Neuronal stem cell (in vitro differentiated cells): ENCODE results near the gene ARGFX.
"Not testable (repeated sequence)": the region's sequence is repeated elsewhere in the genome, so short reads cannot be mapped to it uniquely, and the experiment has no call there.

Experiments
- DNase-seq: peaks from one replicate; pipeline ENCODE4 v3.0.0-alpha.2; 2013; ENCODE audit warnings: low spot score
- H2AFZ ChIP-seq: one replicate; pipeline ENCODE4 v1.6.1; 2013; ENCODE audit warnings: mild to moderate bottlenecking, low read length, inconsistent platforms
- H2AK5ac ChIP-seq: 2 replicates; pipeline ENCODE4 v1.6.1; 2013; ENCODE audit warnings: low read depth, mild to moderate bottlenecking, inconsistent platforms, low read length, moderate library complexity, mixed read lengths
- H2BK120ac ChIP-seq: 2 replicates; pipeline ENCODE4 v1.6.1; 2013; ENCODE audit warnings: low read depth, mild to moderate bottlenecking, inconsistent platforms, low read length, moderate library complexity, mixed read lengths
- H2BK12ac ChIP-seq: one replicate; pipeline ENCODE4 v1.6.1; 2013; ENCODE audit warnings: low read length, inconsistent platforms
- H2BK15ac ChIP-seq: 2 replicates; pipeline ENCODE4 v1.6.1; 2013; ENCODE audit warnings: mild to moderate bottlenecking, low read length, inconsistent platforms, mixed read lengths
- H2BK5ac ChIP-seq: one replicate; pipeline ENCODE4 v1.6.1; 2013; ENCODE audit warnings: inconsistent platforms, mild to moderate bottlenecking, low read length, moderate library complexity
- H3K14ac ChIP-seq: one replicate; pipeline ENCODE4 v1.6.1; 2013; ENCODE audit warnings: low read length, inconsistent platforms
- H3K18ac ChIP-seq: 2 replicates; pipeline ENCODE4 v1.6.1; 2013; ENCODE audit warnings: low read length, inconsistent platforms
- H3K23ac ChIP-seq: 2 replicates; pipeline ENCODE4 v1.6.1; 2013; ENCODE audit warnings: low read depth, mild to moderate bottlenecking, mixed read lengths, low read length, inconsistent platforms; ENCODE audit not compliant: poor library complexity
- H3K27ac ChIP-seq: replicated peaks from 3 replicates; pipeline ENCODE4 v1.5.1; 2013; ENCODE audit warnings: low read length, inconsistent platforms
- H3K27me3 ChIP-seq, 3 experiments: 2 replicates each; pipeline ENCODE4 v1.6.1; 2013; ENCODE audit warnings: low read length in 3 of 3, mild to moderate bottlenecking in 2 of 3, inconsistent platforms in 1 of 3, low read depth in 1 of 3, mixed read lengths in 1 of 3, moderate library complexity in 1 of 3; ENCODE audit not compliant: control insufficient read depth in 3 of 3, insufficient read depth in 3 of 3
- H3K36me3 ChIP-seq, 2 donors: replicated peaks in 1 of 2; 2 replicates each; pipeline ENCODE4 v1.6.1; 2013; ENCODE audit warnings: low read length in 2 of 2; ENCODE audit not compliant: control insufficient read depth in 2 of 2, insufficient read depth in 2 of 2
- H3K4ac ChIP-seq: 2 replicates; pipeline ENCODE4 v1.6.1; 2013; ENCODE audit warnings: inconsistent platforms, mild to moderate bottlenecking, low read length, moderate library complexity
- H3K4me1 ChIP-seq, 2 donors: 1 replicate in 1 of 2; 2 replicates in 1 of 2; pipeline ENCODE4 v1.6.1; 2013; ENCODE audit warnings: low read length in 2 of 2, low read depth in 1 of 2; ENCODE audit not compliant: control insufficient read depth in 2 of 2, insufficient read depth in 1 of 2
- H3K4me2 ChIP-seq: one replicate; pipeline ENCODE4 v1.6.1; 2013; ENCODE audit warnings: mild to moderate bottlenecking, low read length, inconsistent platforms; ENCODE audit not compliant: insufficient read depth, poor library complexity, severe bottlenecking
- H3K4me3 ChIP-seq, 2 donors: 2 replicates each; pipeline ENCODE4 v1.5.1; 2013; ENCODE audit warnings: low read length in 2 of 2, mild to moderate bottlenecking in 2 of 2, inconsistent platforms in 1 of 2, moderate library complexity in 1 of 2
- H3K79me1 ChIP-seq: one replicate; pipeline ENCODE4 v1.6.1; 2013; ENCODE audit warnings: low read depth, mild to moderate bottlenecking, inconsistent platforms, low read length, moderate library complexity
- H3K9ac ChIP-seq: one replicate; pipeline ENCODE4 v1.6.1; 2013; ENCODE audit warnings: mild to moderate bottlenecking, low read depth, low read length, inconsistent platforms; ENCODE audit not compliant: poor library complexity
- H3K9me3 ChIP-seq, 2 donors: replicated peaks in 1 of 2; 2 replicates each; pipeline versions ENCODE3 to v1.6.1; 2013; ENCODE audit warnings: low read length in 2 of 2, mild to moderate bottlenecking in 2 of 2, inconsistent platforms in 1 of 2, low read depth in 1 of 2, mixed read lengths in 1 of 2, moderate library complexity in 1 of 2; ENCODE audit not compliant: control insufficient read depth in 2 of 2, insufficient read depth in 1 of 2
- H4K8ac ChIP-seq: one replicate; pipeline ENCODE4 v1.6.1; 2013; ENCODE audit warnings: low read depth, mild to moderate bottlenecking, inconsistent platforms, low read length, moderate library complexity
- H4K91ac ChIP-seq: one replicate; pipeline ENCODE4 v1.6.1; 2013; ENCODE audit warnings: low read length, low read depth, mild to moderate bottlenecking, inconsistent platforms; ENCODE audit not compliant: poor library complexity
- WGBS, 2 donors: extraction: QIAGEN DNeasy Blood & Tissue Kit; methylation state at CpG; one replicate each; pipeline ENCODE4 v1.1.7; 2013; ENCODE audit warnings: missing lambda C conversion rate in 2 of 2, mixed read lengths in 1 of 2; ENCODE audit not compliant: insufficient read length in 2 of 2, insufficient replicate concordance in 1 of 2; ENCODE audit errors: extremely low coverage in 2 of 2; 5-methylcytosine and 5-hydroxymethylcytosine counted together

ARGFX gene

GRCh38 chr3:121598564-121598963, 30.8 kb downstream of the ARGFX start:
- no peaks in the 10 kb centered on the region for H3K9me3 ChIP-seq
- H2BK120ac ChIP-seq, result no peak overlapping the region
- no peak overlapping the region for H4K8ac ChIP-seq
- H2AK5ac ChIP-seq, result no peak overlapping the region
- no peak overlapping the region for H3K14ac ChIP-seq
- H3K9ac ChIP-seq, result no peak overlapping the region
- peaks cover 0 to 13% (median 0%) of the 10 kb centered on the region in 3 experiments for H3K27me3 ChIP-seq
- no peak overlapping the region for H3K23ac ChIP-seq
- no peak overlapping the region for H3K18ac ChIP-seq
- H3K4me3 ChIP-seq, result no peak overlapping the region
- no peak for DNase-seq
- H3K27ac ChIP-seq, result no peak overlapping the region
- H3K79me1 ChIP-seq, result no peaks in the 10 kb centered on the region
- no peak overlapping the region for H3K4ac ChIP-seq
- H2BK15ac ChIP-seq, result no peak overlapping the region
- no peak overlapping the region for H2BK12ac ChIP-seq
- H2AFZ ChIP-seq, result no peak overlapping the region
- no peak overlapping the region for H3K4me2 ChIP-seq
- peaks cover 2 to 9% of the 10 kb centered on the region in 2 donors for H3K4me1 ChIP-seq
- no CpG with 5 or more reads among the region's 2 CpGs for WGBS, 2 donors
- no peak overlapping the region for H2BK5ac ChIP-seq
- H4K91ac ChIP-seq, result no peak overlapping the region
- no peaks in the 10 kb centered on the region for H3K36me3 ChIP-seq

GRCh38 chr3:121599900-121600299, 32.2 kb downstream of the ARGFX start:
- H3K27me3 ChIP-seq, H3K27ac ChIP-seq, H2BK12ac ChIP-seq, DNase-seq, H3K4me2 ChIP-seq, H2BK5ac ChIP-seq, H3K36me3 ChIP-seq, H4K91ac ChIP-seq, H2BK15ac ChIP-seq, H2AK5ac ChIP-seq, H2AFZ ChIP-seq, H4K8ac ChIP-seq, H2BK120ac ChIP-seq, H3K14ac ChIP-seq, H3K79me1 ChIP-seq, H3K18ac ChIP-seq, H3K4me1 ChIP-seq, H3K4me3 ChIP-seq, H3K9me3 ChIP-seq, H3K4ac ChIP-seq, H3K9ac ChIP-seq, H3K23ac ChIP-seq: not testable (repeated sequence)
- no CpG with 5 or more reads among the region's 2 CpGs for WGBS, 2 donors

- no peaks in the 10 kb centered on the region for H3K36me3 ChIP-seq
- H3K4me1 ChIP-seq, result peaks cover 2 to 9% of the 10 kb centered on the region in 2 donors
- no peaks in the 10 kb centered on the region for H3K9me3 ChIP-seq
- no peak overlapping the region for H3K4me3 ChIP-seq
- H3K79me1 ChIP-seq, result no peaks in the 10 kb centered on the region
- no peak overlapping the region for H3K18ac ChIP-seq
- H3K27ac ChIP-seq, result no peak overlapping the region
- H2BK5ac ChIP-seq, result no peak overlapping the region
- H3K4me2 ChIP-seq, result no peak overlapping the region
- H4K8ac ChIP-seq, result no peak overlapping the region
- H3K27me3 ChIP-seq, result peaks cover 0 to 5% (median 0%) of the 10 kb centered on the region in 3 experiments
- H2BK12ac ChIP-seq, result no peak overlapping the region
- no peak overlapping the region for H2BK15ac ChIP-seq
- no peak overlapping the region for H3K14ac ChIP-seq
- peak overlapping the region; percentile 65 for H2AFZ ChIP-seq
- no peak overlapping the region for H3K23ac ChIP-seq
- no peak overlapping the region for H2BK120ac ChIP-seq
- no peak for DNase-seq
- WGBS, 2 donors, result no CpG with 5 or more reads among the region's 4 CpGs
- no peak overlapping the region for H3K4ac ChIP-seq
- no peak overlapping the region for H2AK5ac ChIP-seq
- H3K9ac ChIP-seq, result no peak overlapping the region
- H4K91ac ChIP-seq, result no peak overlapping the region
Measured at GRCh38 chr3:121601212-121601812, 33.6 kb downstream of the ARGFX start.

GRCh38 chr3:121604759-121605158, 37.0 kb downstream of the ARGFX start:
- Histone ChIP-seq H3K4me1 (peaks cover 2 to 9% of the 10 kb centered on the region in 2 donors), H2BK5ac (no peak overlapping the region), H3K23ac (no peak overlapping the region)

More at GRCh38 chr3:121604759-121605158, 37.0 kb downstream of the ARGFX start:
- Histone ChIP-seq H3K27me3 (peaks cover 0 to 8% (median 0%) of the 10 kb centered on the region in 3 experiments), H3K14ac (no peak overlapping the region), H3K4ac (no peak overlapping the region), H3K79me1 (no peaks in the 10 kb centered on the region), H2AFZ (no peak overlapping the region), H3K9me3 (no peaks in the 10 kb centered on the region), H3K9ac (no peak overlapping the region), H3K27ac (no peak overlapping the region), H2BK12ac (no peak overlapping the region), H3K4me2 (no peak overlapping the region), H2BK15ac (no peak overlapping the region), H3K18ac (no peak overlapping the region), H4K8ac (no peak overlapping the region), H2AK5ac (no peak overlapping the region), H3K36me3 (no peaks in the 10 kb centered on the region), H4K91ac (no peak overlapping the region), H2BK120ac (no peak overlapping the region), H3K4me3 (no peak overlapping the region)
- WGBS, 2 donors, result no CpG with 5 or more reads among the region's 2 CpGs
- DNase-seq, result no peak
